Caki2 (cell line): ENCODE data around the gene RGS7. TPM values are rescaled to one million over a fixed set of nuclear protein-coding genes. Genes with fewer than 3 reads are reported as not detected.

Experiments
- DNase-seq: peaks from one replicate; pipeline ENCODE4 v3.0.0-alpha.2; 2015; ENCODE audit warnings: low read depth
- in situ Hi-C: cut with HindIII; loops from 2 replicates; pipeline ENCODE4 v1.10.0; 2016; ENCODE audit warnings: low sequenced_read_pairs, low pct_unique_long_range_greater_than_20kb, mixed read lengths
- total RNA-seq: library from RNA; depleted of rRNA; stranded (reverse); fragments of >200 nt; shearing (Covaris generic); gene quantifications from 2 replicates; pipeline ENCODE4 v1.2.3, GENCODE V29; 2014; ENCODE audit warnings: low replicate concordance; rRNA removed

Gene RGS7
- 0.98 TPM in 1 of 2 replicates, not detected in the other for total RNA-seq

DNA sequence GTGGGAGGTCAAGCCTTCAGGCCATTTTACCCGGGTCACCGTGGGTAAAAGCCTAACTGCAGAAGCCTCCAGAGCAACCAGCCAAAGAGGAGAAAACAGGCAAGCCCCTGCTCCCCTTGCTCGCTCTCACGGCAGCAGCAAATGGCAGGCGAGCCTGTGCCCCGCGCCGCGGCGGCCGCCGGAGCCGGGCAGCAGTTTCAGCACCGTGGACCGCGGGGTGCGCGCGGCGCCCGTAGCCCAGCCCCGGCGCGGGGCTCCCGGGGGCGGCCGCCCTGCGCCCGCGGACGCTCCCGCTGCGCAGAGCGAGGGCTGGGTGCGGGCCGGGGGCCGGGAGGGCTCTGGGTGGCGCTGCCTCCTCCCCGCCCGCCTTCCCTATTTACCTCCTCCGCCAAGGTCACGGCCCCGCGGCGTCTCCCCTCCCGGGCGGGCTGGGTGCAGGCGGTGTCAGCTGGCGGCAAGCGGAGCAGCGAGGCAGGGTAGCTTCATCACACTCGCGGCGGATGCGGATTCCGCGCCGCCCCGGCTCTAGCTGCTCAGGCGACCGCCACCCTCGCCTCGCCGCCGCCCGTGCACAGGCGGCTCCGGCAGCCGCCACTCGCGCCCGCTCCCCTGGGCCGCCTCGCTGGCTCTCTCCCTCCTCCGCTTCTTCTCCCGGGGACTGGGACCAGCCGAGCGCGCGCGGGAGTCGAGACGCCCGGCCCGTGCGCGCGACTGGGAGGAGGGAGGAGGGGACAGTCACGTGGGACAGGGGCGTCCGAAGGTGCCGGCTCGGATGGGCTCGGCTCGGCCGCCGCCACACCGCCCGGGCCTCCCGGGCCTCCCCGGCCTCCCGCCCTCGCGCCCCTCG, at the start of gene RGS7:
Gene RGS7 (minus strand): TSS at position 687 of the 847 bp plus-strand sequence.
- in situ Hi-C loops, result no loop called here
- DNase-seq, result peak; percentile 49

DNA sequence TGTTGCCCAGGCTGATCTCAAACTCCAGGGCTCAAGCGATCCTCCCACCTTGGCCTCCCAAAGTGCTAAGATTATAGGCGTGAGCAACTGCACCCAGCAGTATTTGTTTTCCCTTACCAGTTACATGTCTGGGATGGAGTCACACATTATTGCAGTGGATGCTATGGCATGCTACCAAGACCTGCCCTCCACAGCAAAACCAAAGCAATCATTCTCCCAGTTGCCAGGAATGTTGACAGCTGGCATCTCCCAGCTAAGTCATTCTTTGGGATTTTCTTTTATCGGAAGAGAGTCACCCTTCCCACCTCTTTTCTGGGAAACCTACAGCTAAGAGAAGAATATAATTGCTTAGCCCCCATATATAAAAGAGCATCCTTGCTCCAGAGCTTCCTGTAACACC, 49.4 kb upstream of the RGS7 start:
- in situ Hi-C loops, result no loop called here
- DNase-seq, result no peak

DNA sequence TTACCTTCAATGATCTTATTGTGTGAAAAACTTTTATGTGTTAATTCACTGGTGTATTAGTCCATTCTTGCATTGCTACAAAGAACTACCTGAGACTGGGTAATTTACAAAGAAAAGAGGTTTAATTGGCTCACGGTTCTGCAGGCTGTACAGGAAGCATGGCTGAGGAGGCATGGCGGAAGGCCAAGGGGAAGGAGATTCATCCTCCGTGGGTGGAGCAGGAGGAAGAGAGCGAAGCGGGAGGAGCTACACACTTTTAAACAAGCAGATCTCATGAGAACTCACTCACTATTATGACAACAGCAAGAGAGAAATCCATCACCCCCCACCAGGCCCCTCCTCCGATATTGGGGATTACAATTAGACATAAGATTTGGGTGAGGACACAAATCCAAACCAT, 44.2 kb upstream of the RGS7 start:
- in situ Hi-C loops, result no loop called here
- no peak for DNase-seq

DNA sequence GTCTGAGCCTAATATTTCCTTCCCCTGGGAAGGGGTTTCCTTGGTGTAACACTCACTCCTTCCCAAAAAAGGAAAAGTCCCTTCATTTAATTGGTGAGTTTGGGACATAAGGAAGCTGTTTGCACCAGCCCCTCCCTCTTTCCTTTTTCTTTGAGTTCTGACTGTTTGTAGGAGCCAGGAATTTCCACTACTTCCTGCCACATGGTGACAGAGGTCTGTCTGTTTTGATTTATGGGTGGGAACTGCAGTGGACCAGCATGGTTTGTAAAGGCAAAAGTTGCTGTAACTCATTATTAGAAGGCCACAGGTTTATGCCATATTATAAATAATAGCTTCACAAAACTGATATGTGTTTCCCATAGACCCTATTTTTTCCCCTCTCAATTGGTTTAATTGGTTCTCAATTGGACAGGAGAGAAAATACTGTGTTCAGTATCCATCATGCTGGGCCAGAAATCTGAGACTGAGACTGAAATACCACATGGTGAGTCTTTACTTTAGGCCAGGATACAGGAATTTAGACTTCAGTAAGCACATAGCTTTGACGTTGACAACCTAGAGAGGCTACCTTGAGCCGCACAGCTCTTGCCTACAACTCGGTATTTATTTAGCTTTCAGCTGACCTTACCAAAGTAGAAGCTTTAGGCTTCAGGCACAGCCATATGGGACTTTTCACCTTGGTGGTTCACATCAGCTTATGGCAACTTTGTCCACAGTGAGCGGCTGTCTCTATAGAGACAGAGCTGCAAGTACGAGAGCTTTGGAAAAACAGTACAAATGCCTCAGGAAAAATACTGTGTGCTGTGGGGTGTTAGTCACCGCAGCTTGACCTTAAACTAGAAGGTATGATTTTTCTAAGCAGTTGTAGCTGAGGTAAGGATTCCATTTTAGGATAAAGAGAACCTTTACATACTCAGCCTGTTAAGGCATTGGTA, 40.0 kb upstream of the RGS7 start:
- DNase-seq, result no peak
- in situ Hi-C loops, result no loop called here

DNA sequence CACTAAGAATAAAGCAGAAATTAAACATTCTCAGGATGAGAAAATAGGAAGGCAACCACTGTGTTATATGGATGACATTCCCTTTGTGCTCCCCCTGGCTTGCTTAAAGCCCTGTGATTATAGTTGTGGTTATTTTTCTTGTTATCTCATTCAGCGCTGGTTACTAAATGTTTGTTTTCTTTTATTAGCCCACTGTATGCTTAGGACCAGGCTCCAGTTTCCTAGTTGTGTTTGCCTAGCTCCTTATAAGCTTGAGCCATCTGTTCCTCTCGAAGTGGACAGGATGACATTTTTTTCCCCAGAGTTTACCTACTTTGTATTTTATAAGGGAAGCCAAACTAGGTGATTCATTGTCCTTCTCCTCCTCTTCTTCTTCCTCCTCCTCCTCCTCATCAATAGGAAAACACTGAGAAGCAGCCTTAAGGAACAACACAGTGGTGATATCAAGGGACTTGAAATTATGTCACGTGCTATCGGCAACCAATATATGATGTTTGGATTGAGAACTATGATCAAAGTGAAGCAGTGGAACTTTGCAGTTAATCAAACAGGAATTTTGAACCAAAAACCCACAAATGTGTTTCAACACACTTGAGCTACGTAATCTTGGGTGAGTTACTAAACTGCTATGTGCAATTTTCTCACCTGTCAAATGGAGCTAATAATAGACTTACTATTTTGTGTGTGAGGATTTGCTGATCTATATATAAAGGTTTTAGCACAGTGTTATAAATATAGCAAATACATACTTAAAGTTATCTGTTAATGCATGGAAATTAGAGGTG, 35.1 kb upstream of the RGS7 start:
- no peak for DNase-seq
- in situ Hi-C loops, result no loop called here

DNA sequence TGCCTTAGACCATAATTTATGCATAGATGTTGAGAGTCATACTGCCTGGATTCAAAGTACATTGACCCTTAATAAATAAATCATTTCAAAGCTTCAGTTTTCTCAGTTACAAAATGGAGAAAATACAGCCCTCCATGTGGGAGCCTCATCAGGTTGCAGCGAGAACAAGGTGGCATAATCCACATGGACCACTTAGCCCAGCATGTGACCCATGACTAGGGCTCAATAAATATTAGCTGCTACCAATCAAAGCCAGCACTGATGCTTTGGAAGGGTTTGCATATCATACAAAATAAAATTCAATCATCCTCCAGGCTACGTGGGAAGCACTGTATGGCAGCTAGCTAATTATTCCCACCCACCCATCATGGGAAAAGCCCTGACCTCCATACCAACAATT, 33.5 kb upstream of the RGS7 start:
- no peak for DNase-seq
- in situ Hi-C loops, result no loop called here

DNA sequence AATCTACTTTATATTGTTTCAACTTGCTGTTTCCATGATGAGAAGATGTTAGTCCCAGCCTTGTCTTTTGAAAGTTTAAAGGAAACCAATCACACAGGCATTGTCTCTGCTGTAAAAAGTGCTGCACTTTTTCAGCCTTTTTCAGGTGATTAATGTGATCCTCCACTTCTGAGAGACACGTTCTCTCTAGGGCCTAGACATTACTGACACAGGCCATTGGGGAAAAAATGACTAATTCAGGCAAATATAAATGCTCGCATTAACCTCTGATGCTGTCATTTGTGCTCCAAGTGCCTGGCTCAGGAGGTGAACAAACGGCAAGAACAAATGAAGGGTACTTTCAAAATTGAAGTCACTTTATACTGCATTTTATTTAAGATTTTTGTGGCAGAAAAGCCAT, 32.4 kb upstream of the RGS7 start:
- in situ Hi-C loops, result no loop called here
- no peak for DNase-seq

DNA sequence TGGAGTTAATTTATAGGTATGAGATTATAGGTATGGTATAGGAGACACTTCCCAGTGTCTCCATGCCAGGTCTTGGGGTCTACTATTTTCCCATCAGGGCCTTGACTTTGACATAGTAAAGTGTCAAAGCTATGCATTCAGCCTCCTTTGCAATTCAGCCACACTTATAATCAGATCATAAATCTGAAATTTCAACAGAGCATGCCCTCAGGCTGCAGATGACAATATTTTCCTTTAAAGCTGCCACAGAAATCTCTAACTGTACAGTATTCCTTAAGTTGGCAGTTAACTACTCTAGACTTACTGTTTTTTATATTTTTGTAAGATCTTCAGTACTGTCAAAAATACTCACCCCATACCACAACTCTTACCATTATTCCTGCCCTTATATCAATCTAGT, 30.2 kb upstream of the RGS7 start:
- no peak for DNase-seq
- in situ Hi-C loops, result no loop called here

DNA sequence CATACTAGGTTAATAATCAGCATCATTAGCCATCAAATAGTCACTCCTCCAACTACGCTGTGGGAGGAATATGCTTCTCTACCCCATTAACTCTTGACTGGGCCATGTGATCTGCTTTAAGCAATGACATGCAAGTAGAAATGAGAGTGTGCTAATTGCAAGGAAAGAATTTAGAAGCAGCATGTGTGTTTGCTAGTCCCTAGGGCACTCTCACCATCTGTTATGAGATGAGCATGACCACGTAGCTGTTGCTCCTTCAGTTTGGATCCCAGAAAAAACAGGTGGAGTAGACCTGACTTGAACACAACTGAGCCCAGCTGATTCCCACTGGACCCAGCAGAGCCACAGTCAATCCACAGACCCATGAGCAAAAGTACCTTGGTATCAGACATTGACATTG, 19.7 kb upstream of the RGS7 start:
- in situ Hi-C loops, result no loop called here
- no peak for DNase-seq

DNA sequence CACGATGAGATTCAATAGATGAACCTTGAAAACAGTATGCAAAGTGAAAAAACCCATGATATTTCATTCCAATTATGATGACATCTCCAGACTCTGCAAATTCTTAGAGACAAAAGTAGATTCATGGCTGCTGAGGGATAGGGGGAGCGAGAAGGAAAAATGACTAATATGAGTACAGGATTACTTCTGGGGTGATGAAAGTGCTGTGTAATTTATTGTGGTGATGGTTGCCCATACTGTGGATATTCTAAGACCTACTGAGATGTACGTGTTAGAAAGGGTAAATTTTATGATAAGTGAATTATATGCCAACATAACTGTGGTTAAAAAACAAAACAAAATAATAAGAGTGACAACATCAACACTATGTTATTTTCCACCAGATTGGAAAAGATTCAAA, 18.9 kb upstream of the RGS7 start:
- no peak for DNase-seq
- in situ Hi-C loops, result no loop called here

DNA sequence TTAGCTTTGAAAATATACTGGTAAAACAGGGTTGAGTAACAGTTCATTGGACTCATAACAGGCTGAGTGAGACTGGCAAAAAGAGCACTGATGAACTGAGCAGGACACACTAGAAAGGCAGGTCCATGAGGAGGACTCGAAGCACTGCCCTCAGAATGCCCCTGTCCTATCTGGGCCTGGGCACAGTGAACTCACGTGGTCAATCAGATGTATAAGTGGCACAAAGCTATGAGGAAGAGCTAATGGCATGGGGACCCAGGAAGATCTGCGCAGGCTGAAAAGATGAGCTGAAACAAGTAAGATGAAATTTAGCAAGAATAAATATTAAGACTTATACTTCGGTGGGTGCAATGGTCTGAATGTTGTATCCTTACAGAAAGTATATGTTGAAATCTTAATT, 9.2 kb upstream of the RGS7 start:
- in situ Hi-C loops, result no loop called here
- no peak for DNase-seq

DNA sequence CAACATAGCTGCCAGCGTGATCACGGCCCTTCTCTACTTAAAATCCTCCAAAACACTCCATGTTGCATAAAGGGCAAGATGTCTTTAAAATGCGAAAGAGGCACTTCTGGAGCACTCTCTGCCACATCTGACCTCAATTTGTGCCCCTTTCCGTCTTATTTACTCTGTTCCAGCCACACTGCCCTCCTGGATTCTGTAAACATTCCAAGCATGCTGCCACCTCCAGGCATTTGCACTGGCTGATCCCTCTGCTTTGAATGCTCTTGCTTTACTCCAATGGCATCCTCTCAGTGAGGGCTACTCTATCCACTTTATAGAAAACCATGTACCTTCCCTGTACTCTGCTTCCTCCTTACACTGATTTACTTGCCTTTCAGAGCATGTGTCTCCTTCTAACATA, 5.3 kb upstream of the RGS7 start:
- in situ Hi-C loops, result no loop called here
- DNase-seq, result no peak

DNA sequence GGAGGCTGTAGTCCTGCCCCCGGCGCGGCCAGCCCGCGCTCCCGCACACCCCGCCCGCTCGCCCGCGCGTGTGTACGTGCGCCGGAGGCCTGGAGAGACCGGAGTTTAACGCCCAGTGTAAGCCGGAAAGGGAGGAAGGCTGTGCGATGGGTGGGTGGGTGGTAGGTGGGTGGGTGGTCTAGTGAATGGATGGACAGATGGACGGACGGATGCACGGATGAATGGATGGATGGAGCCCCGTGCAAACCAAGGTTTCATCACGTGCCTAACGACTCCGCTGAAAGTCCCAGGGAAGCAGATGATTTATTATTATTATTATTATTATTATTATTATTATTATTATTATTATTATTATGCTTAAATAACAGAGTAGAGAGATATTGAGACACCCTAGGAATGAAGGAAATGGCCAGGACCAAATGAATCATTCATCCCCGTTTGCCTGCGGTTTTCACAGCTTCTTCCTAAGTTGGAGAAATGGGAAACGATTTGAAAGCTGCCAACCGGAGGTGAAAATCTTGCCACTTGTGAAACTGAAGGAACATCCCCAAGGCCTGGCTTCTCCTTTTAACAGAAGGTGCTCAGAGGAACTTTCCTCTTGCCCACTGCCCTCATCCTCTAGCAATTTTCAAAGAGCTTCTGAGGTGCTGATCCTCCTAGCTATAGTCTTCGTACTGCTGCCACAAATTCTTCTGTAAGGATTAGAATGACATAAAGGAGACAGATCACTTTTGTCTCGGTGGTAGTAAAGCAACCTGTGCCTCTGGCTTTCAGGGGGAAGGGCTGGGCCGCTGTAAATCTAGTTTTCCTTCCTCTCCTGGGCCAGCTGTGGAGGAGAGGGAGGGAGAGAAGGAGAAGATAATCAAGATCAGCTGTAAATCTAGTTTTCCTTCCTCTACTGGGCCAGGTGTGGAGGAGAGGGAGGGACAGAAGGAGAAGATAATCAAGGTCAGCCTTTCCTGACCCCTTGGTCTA, 648 bp upstream of the RGS7 start:
- in situ Hi-C loops, result no loop called here
- DNase-seq, result no peak

DNA sequence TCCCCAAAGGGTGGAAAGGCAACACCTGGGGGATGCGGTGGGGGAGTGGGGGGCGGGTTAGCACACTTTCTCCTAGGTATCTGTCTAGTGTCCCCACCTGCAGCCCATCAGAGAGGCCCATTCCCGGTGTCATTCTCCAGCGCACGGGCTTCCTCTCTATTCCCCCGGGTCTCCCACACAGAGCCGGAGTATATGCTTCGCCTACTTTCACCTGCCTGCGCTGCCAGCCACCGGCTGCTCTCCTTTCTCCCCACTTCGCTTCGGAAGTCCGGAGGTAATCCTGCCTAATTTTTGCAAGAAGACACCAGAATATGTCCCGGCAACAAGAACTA, 852 bp downstream of the RGS7 start:
- in situ Hi-C loops, result no loop called here
- no peak for DNase-seq

DNA sequence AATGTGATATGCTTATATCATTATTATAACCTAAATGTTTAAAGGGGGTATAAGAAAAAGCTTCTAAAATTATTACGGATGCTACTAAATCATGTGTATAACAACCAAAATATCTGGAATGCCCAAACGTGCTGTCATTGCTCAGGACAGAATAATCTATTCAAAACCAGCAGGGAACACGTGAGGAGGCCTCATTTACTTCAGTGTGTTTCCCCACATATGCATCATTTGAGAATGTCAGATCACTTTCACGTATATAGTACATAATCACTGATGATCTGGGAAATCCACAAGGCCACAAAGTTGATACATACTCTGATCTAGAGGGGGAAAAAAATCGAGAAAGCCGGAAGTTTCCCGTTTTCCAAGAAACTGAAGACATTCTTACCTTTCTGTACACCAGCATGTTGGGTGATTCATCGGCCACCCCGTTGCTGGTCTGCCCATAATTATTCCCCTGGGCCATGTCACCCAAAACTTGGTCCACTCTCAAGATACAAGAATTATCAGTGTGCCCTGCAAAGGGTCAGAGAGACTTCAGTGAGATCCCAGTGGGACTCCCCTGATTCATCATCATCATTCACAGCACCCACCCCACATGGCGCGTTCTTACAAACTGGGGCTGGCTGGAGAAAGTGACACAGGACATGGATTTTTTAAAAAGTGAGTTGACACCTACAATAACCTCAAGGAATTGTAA, 1.5 kb downstream of the RGS7 start:
- DNase-seq, result no peak
- in situ Hi-C loops, result no loop called here

DNA sequence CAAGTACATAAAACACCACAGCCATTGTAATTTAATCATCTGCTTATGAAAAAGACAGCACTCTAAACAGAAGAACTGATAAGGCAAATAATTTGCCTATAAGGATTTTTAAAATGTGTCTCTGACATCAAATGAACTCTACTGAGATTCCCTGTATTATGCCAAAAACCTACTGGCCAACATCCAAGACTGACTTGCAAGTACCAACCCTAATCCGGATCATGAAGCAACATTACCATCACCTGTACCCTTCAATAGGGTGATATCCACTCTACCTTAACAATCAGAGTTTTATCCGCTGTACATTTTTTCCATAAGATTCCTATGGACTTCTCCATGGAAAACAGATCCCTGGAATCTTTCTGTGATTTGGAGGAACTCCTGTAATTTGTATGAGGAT, 4.6 kb downstream of the RGS7 start:
- in situ Hi-C loops, result no loop called here
- DNase-seq, result no peak

DNA sequence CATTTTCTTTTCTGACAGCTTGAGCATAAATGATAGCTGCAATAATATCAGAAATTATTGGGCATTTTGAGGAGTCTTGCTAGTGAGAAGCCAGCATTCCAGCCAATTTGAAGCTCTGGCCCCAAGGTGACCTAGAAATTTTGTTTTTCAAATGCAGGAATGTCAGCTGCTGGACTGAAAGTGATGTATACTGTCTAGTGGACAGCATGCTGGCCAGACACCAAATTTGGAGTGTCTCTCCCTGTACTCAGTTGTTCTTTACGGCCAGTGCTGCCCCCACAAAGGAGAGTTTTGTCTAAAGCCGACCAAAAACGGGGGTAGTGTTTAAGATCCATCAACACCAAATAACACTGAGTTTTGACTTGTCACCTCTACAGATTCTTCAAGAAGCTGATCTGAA, 5.2 kb downstream of the RGS7 start:
- in situ Hi-C loops, result no loop called here
- no peak for DNase-seq
